HG02870 (cell line): ENCODE data around the gene ISG15.
A peak's percentile ranks its signal among the peaks of the same experiment; 100 is the strongest.
"Not testable (repeated sequence)": the region's sequence is repeated elsewhere in the genome, so short reads cannot be mapped to it uniquely, and the experiment has no call there.

Experiments used
- ATAC-seq: cut with Tn5 transposase; IDR thresholded peaks from one replicate; pipeline ENCODE4 v1.9.1; 2021; ENCODE audit warnings: mild to moderate bottlenecking, moderate library complexity; ENCODE audit not compliant: unreplicated experiment

The ISG15 gene

DNA sequence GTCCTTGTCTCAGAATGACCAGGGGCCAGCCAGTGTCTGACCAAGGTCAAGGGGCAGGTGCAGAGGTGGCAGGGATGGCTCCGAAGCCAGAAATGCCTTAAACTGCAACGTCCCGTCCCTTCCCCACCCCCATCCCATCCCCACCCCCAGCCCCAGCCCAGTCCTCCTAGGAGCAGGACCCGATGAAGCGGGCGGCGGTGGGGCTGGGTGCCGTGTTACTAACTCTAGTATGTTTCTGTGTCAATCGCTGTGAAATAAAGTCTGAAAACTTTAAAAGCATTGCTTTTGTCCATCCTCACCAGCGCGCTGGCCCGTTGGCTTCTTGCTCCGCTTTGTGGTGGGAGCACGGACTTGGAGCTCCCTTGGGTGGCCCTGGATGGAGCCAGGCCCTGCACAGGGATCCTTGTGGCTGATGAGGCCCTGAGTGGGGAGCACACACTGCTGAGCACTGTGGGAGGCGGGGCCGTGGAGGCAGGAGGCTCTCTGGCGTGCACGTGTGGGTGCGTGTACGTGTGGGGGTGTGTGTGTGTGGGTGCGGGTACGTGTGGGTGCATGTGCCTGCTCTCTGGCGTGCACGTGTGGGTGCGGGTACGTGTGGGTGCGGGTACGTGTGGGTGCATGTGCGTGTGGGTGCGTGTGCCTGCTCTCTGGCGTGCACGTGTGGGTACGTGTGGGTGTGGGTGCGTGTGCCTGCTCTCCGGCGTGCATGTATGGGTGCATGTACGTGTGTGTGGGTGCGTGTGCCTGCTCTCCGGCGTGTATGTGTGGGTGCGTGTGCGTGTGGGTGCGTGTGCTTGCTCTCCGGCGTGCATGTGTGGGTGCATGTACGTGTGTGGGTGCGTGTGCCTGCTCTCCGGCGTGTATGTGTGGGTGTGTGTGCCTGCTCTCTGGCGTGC, 42.8 kb downstream of the ISG15 start:
- no peak for ATAC-seq

DNA sequence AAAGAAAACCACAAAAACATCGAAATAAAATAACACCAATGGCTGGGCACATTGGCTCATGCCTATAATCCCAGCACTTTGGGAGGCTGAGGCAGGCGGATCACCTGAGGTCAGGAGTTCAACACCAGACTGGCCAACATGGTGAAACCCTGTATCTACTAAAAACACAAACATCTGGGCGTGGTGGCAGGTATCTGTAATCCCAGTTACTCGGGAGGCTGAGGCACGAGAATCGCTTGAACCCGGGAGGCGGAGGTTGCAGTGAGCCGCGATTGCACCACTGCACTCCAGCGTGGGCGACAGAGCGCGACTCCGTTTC, 44.4 kb downstream of the ISG15 start:
- not testable (repeated sequence) for ATAC-seq

DNA sequence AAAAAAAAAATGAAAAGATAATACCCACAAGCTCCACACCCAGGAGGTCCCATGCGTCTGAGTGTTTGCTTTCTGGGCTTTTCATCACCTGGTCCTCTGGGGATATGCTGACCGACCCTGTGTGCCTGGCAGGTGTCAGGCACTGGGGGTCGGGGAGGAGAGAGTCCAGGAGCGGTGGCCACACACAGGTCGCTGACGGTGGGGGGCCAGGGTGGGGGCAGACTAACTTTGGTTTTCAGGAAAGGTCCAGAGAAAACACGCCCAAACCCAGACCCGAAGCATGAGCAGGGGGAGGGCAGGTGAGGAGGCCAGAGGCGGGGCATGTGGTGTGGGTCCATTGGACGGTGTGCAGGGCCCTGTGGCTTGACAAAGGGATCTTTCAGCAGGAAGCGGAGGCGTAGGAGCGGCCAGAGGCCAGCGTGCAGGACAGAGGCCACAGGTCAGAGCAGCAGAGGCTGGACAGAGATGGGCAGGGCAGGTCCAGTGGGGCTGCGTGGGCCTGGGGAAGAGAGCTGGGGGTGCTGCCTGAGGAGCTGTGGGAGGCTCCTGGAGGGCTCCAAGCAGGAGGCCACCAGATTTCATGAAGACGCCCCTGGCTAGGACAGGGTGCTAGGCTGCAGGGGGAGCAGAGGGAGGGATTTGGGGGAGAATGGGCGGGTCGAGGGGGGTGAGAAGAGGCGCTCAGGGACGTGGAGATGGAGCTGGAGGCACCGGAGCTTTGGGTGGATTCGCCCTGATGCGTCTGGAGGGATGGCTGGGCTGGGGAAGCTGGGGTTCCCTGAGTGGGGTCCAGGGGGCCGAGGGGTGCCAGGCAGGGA, 45.0 kb downstream of the ISG15 start:
- no peak for ATAC-seq

DNA sequence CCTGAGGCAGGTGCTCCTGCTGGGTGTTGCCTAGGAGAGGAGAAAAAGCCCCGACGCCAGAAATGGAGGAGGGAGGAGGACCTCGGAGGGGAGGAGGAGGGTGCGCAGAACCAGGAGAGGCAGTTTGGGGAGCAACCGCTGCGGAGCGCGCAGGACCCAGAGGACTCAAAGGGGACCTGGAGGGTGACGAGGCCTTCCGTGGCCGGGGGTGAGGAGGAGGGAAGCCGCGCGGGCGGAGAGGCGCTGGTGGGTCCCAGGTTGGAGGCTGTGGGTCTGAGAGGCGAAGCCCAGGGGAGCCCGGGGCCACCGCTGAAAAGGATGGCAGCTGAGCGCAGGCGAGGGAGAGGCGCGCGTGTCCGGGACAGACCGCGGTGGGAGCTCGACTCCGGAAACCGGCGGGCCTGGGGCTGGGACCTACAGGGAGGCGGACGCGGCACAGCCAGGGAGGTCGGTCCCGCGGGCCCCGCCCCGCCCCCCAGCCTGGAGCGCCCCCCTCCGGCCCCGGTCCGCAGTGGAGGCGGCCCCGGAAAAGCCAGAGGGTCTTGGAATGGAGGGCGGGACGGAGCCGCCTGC, 45.7 kb downstream of the ISG15 start:
- peak; percentile 9 for ATAC-seq

DNA sequence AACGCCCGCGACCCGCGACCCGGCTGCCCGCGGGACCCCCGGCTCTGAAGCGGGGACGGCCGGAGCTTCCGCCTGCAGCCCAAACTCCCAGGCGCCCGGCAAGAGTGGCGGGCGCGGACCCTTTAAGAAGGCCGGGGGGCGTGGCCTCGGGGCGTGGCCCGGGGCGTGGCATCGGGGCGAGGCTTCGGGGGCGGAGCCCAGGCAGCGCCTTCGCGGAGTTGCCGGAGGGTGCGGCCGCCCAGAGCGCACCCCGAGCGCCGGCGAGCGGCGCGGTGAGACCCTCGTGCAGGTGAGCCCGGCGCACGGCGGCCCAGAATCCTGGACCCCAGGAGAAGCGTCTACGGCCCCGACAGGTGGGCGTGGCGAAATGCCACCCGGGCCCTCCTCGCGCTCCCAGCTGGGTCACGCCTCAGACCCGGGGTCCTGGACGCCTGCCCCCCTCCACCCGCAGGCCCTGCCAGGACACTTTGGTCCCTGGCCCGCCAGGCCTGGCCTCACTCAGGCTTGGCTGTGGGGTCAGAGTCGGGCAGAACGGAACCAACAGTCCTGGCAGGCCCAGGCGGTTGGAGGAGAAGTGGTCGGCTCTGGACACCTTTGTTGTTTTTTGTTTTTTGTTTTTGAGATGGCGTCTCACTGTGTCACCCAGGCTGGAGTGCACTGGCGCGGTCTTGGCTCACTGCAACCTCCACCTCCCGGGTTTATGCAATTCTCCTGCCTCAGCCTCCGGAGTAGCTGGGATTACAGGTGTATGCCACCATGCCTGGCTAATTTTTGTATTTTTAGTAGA, 46.4 kb downstream of the ISG15 start:
- peak; percentile 51 for ATAC-seq

DNA sequence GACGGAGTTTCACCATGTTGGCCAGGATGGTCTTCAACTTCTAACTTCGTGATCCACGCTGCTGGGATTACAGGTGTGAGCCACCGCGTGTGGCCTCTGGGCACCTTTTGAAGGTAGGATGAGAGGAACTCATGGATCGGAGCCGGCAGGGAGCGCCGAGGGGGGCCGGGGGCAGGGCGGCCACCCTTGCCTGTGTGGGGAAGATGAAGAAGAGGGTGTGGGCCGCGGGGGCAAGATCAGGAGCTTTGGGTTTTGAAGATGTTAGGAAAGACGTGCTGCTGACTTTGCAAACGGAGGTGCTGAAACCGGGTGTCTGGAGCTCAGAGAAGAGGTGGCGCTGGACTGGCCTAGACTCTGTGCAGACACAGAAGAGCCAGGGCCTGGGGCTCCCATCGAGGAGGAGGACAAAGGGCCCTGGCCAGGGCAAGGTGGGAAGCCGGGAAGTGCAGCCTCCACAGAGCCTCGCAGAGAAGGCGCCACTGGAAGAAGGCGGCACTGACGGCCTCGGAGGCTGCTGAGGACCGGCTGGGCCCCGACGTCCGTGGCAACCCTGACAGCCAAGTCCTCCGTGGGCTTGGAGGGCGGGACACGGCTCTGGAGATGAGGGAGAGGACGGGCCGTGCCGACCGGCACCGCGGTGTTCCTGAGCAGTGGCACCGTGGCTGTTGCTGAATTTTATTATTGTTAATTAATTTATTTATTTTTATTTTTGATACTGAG, 47.1 kb downstream of the ISG15 start:
- no peak for ATAC-seq

DNA sequence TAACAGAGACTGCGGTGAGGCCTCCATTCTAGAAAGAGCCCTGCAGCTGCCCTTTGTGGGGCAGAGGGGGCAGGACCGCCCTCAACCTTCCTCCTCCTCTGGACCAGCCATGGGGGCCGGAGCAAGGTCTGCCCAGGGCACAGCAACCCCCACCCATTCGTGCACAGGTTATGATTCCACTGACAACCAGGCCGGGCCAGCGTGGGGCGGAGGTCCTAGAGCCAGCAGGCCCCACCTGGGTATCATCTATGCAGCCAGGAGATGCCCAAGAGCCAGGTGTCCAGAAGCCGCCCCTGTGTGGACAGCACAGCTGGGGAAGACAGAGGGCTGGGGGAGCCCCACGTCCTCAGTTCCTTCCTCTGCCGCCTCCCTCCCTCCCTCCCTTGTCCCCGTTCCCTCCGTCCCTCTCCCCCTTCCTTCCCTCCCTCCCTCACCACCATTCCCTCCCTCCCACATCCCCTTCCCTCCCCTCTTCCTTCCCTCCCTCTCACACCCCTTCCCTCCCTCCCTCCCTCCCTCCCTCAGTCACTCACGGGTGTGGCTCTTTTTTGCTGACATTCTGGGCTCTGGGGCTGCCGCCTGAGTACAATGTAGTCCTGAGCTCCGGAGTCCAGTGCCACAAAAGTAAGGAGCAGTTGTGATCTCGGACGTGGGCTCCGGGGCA, 48.5 kb downstream of the ISG15 start:
- ATAC-seq, result no peak

DNA sequence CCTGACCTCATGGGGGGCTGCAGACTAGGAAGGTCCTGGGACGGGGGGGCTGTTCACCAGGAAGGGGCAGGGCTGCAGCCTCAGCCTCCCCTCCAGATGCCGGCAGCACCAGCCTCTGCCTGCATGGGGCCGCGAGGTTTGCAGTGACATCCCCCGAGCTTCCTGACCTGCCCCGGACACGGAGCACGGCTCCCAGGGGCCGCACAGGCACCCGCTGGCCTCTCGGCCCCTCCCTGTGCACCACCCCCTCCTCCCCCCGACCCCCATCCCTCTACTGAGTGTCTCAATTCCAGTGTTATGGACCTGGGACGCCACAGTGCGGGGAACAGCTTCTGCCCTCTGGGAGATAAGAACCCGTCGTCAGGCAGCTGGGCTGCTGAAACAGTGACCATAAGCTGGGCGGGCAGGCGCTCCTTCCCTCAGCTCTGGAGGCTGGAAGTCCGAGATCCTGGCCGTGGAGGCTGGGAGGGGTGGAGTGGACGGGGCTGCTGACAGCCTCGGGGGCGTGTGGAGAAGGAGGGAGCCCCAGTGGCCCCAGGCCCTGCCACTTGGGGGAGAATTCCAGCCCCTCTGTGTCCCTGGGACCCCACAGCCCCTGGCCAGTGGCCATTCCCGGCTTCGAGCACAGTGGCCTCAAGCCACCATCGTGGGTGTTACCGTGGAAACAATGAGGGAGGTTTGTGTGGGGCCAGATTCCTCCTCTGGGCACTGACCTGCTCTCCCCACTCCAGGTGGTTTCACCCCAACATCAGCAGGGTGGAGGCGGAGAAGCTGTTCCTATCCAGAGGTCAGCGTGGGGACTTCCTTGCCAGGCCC, 49.3 kb downstream of the ISG15 start:
- no peak for ATAC-seq

DNA sequence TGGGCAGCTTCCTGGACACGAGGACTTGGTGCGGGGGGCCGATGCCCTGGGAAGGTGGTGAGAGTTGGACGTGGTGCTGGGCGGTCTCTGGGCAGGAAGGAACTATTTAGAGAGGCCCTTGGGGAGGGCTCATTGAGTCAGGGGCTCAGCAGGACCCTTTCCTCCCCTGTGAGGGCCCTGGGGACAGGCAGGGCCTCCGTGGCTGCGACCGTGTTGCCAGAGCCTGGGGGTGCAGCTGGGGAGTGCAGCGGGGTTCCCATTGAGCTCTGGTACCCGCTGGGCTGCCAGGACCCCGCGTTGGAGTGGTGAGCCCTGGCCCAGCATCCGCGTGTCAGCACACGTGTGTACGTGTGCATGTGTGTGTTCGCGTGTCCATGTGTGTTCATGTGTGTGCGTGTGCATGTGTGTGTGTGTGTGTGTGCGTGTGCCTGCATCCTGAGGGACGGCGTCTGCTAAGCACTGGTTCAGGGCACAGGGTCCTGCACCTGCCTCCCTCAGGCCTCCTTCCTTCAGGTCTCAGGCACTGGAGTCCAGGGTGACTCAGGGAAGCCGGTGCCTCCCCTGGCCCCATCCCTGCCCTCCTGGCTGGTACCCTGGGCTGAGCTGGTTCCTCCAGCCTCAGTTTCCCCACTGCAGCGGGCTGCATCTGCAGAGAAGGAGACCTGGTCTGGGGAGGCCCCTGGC, 50.1 kb downstream of the ISG15 start:
- no peak for ATAC-seq
